Loucy (cell line): ENCODE measurements around the gene SSBP2.

Experiments used
- H2AFZ ChIP-seq: fragments of 200-600 bp; sonication (generic); 2 replicates; pipeline ENCODE4 v1.6.0; 2016; ENCODE audit warnings: antibody characterized with exemption, mild to moderate bottlenecking, low read length, moderate library complexity
- H3F3A ChIP-seq: fragments of 200-600 bp; 2 replicates; pipeline ENCODE4 v1.6.0; 2016; ENCODE audit warnings: antibody characterized with exemption, low read depth, mild to moderate bottlenecking
- H3K27me3 ChIP-seq: fragments of 200-600 bp; sonication (generic); 2 replicates; pipeline ENCODE4 v1.6.1; 2014; ENCODE audit warnings: low read length, mild to moderate bottlenecking; ENCODE audit not compliant: insufficient read depth, poor library complexity, severe bottlenecking
- H3K36me3 ChIP-seq: fragments of 200-600 bp; sonication (generic); 2 replicates; pipeline ENCODE4 v1.6.1; 2016; ENCODE audit warnings: low read length; ENCODE audit not compliant: insufficient read depth
- H3K4me1 ChIP-seq: fragments of 200-600 bp; sonication (generic); 2 replicates; pipeline ENCODE4 v1.5.1; 2014; ENCODE audit warnings: low read length, mild to moderate bottlenecking; ENCODE audit not compliant: insufficient read depth, poor library complexity, severe bottlenecking
- H3K4me2 ChIP-seq: fragments of 200-600 bp; sonication (generic); 2 replicates; pipeline ENCODE4 v1.6.0; 2014; ENCODE audit warnings: antibody characterized with exemption, low read length, low read depth, mild to moderate bottlenecking; ENCODE audit not compliant: poor library complexity, severe bottlenecking
- H3K4me3 ChIP-seq: fragments of 200-600 bp; sonication (generic); 2 replicates; pipeline ENCODE4 v1.5.1; 2014; ENCODE audit warnings: low read length, mild to moderate bottlenecking, mixed read lengths; ENCODE audit not compliant: poor library complexity, severe bottlenecking
- H3K79me2 ChIP-seq: fragments of 200-600 bp; sonication (generic); 2 replicates; pipeline ENCODE4 v1.6.1; 2014; ENCODE audit warnings: low read length; ENCODE audit not compliant: insufficient read depth
- H3K9ac ChIP-seq: fragments of 200-600 bp; sonication (generic); 2 replicates; pipeline ENCODE4 v1.6.0; 2014; ENCODE audit warnings: mild to moderate bottlenecking, low read depth, low read length, moderate library complexity; ENCODE audit not compliant: poor library complexity, severe bottlenecking
- H3K9me2 ChIP-seq: fragments of 200-600 bp; sonication (generic); replicated peaks from 2 replicates; pipeline ENCODE4 v1.6.1; 2016; ENCODE audit warnings: low read depth, low read length, mixed read lengths
- H3K9me3 ChIP-seq: fragments of 200-600 bp; sonication (generic); 2 replicates; pipeline ENCODE4 v1.6.1; 2014; ENCODE audit warnings: mild to moderate bottlenecking, antibody characterized with exemption, low read length, low read depth; ENCODE audit not compliant: insufficient read depth
- H4K20me1 ChIP-seq: fragments of 200-600 bp; sonication (generic); 2 replicates; pipeline ENCODE4 v1.6.0; 2014; ENCODE audit warnings: antibody characterized with exemption, low read length, mild to moderate bottlenecking; ENCODE audit not compliant: insufficient read depth, poor library complexity, severe bottlenecking
- CTCF ChIP-seq: fragments of 200-600 bp; sonication (generic); conservative IDR thresholded peaks from 2 replicates; pipeline ENCODE4 v1.5.1; 2014; ENCODE audit warnings: mild to moderate bottlenecking, antibody characterized with exemption, low read length
- EZH2phosphoT487 ChIP-seq: fragments of 200-600 bp; IDR thresholded peaks from 2 replicates; pipeline ENCODE4 v1.6.1; 2018; ENCODE audit warnings: antibody characterized with exemption, mild to moderate bottlenecking, moderate library complexity, borderline replicate concordance

Gene SSBP2

DNA sequence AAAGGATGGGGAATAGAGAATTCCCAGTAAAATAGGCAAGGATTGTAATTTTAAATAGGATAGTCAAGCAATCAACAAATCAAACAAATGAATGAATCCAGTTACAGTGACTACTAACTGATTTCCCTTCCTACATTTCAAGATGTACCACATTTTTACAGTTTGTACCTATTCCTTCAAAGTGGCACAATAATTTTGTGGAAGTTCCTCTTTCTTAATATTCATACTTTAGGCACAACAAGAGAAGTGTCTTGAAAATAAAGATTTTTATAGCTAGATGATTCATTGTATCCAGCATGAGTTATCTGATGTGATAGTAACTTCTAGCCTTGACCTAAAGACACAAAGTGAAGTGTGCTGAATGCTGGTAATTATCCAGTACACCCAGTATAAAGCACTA lies 234.8 kb downstream of the SSBP2 start:
- Histone ChIP-seq H3K9ac (no peak overlapping the region), H3K36me3 (peaks cover 16% of the 10 kb centered on the region), H3K4me3 (no peak overlapping the region), H3K9me2 (no peaks in the 10 kb centered on the region), H2AFZ (no peak overlapping the region), H3K4me2 (no peak overlapping the region), H3K4me1 (peaks cover 30% of the 10 kb centered on the region), H3K79me2 (peaks cover 19% of the 10 kb centered on the region), H4K20me1 (no peaks in the 10 kb centered on the region), H3K27me3 (no peaks in the 10 kb centered on the region), H3K9me3 (no peaks in the 10 kb centered on the region), H3F3A (no peaks in the 10 kb centered on the region)
- TF ChIP-seq EZH2phosphoT487 (no peak), CTCF (no peak)

DNA sequence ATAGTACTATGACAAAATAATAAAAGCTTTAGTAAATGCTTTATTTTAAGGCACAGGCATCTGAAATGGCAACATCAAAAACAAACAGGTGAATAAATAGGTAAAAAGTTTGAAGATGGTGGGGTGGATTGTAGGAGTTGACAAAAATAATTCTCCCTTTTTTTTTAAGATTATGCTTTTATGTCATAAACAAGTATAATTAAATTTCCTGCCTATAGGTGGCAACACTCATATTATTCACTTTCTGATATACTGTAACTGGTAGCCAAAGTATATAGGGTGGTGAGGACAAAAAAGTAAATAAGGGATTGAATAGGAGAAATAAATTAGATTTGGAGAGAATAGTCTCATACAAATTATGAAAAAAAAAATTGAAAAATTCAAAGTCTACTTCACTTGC lies 236.9 kb downstream of the SSBP2 start:
- H3K79me2 ChIP-seq = peaks cover 19% of the 10 kb centered on the region

DNA sequence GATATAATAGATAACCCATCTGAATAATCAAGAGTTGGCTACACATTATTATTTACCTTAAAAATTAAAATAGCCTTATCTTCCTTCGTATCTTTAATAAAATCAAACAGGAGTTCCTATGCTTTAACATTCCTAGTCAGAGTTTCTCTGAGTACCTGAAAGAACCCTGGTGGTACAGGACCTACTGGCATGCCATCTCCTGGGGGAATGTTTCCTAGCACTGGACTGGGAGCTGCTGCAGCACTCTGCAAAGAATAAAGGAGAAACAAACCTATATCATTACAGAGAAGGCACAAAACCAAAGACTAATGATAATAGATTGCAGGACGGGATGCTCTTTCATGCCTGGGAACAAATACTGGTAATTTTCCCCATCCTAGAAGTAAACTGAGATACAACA lies 237.4 kb downstream of the SSBP2 start:
- Histone ChIP-seq H3K4me2 (no peak overlapping the region), H3K4me1 (peaks cover 39% of the 10 kb centered on the region), H4K20me1 (no peaks in the 10 kb centered on the region), H3F3A (no peaks in the 10 kb centered on the region), H3K36me3 (peaks cover 20% of the 10 kb centered on the region), H3K79me2 (peaks cover 20% of the 10 kb centered on the region), H3K9me2 (no peaks in the 10 kb centered on the region), H3K9ac (no peak overlapping the region), H3K9me3 (no peaks in the 10 kb centered on the region), H2AFZ (no peak overlapping the region), H3K4me3 (no peak overlapping the region), H3K27me3 (no peaks in the 10 kb centered on the region)
- TF ChIP-seq EZH2phosphoT487 (no peak), CTCF (no peak)

More for the DNA sequence above, 236.9 kb downstream of the SSBP2 start:
- TF ChIP-seq EZH2phosphoT487 (no peak), CTCF (peak; percentile 62)
- no peak overlapping the region for H3K9ac ChIP-seq
- no peak overlapping the region for H3K4me2 ChIP-seq
- no peaks in the 10 kb centered on the region for H3K9me2 ChIP-seq
- no peaks in the 10 kb centered on the region for H3K9me3 ChIP-seq
- H3K4me1 ChIP-seq = peaks cover 37% of the 10 kb centered on the region
- H3K27me3 ChIP-seq = no peaks in the 10 kb centered on the region
- H3F3A ChIP-seq = no peaks in the 10 kb centered on the region
- H3K4me3 ChIP-seq = no peak overlapping the region
- peaks cover 20% of the 10 kb centered on the region for H3K36me3 ChIP-seq
- H4K20me1 ChIP-seq = no peaks in the 10 kb centered on the region
- no peak overlapping the region for H2AFZ ChIP-seq
